ENCODE measurements around the gene OSTF1. TPM values are rescaled to one million over a fixed set of nuclear protein-coding genes. Genes with fewer than 3 reads are reported as not detected.

OSTF1 gene
- total and polyA plus RNA-seq, 2 experiments from 2014 or later = 34.9 to 70.9 TPM

GRCh38 chr9:75186767-75187380 is 98.6 kb downstream of the OSTF1 start:
- H3K9ac ChIP-seq = no peak overlapping the region
- H3K4me3 ChIP-seq = no peak overlapping the region
- no peak overlapping the region for H3K27ac ChIP-seq
- in situ Hi-C loops (cut with MboI) = no loop called here
- peaks cover 10% of the 10 kb centered on the region; the same call in 1 of the 2 replicates for H3K4me1 ChIP-seq (ENCODE audit: insufficient read depth)
- TF ChIP-seq EZH2 (IDR thresholded peaks at IDR 0.05; ENCODE audit: insufficient read depth, poor library complexity, severe bottlenecking) (no peak), EZH2phosphoT487 (IDR thresholded peaks at IDR 0.05; ENCODE audit: insufficient read depth, low read depth) (no peak)
- no peak overlapping the region for H2AFZ ChIP-seq
- no peaks in the 10 kb centered on the region for H3K79me2 ChIP-seq (ENCODE audit: insufficient read depth)
- H3K4me2 ChIP-seq (ENCODE audit: unreplicated experiment) = no peak overlapping the region
- H3F3A ChIP-seq (ENCODE audit: insufficient read depth) = peaks cover 2% of the 10 kb centered on the region; the same call in 1 of the 2 replicates
- no peaks in the 10 kb centered on the region for H4K20me1 ChIP-seq (ENCODE audit: insufficient read depth)
- H3K36me3 ChIP-seq (ENCODE audit: low read depth) = no peaks in the 10 kb centered on the region
- H3K9me2 ChIP-seq (ENCODE audit: insufficient read depth) = no peaks in the 10 kb centered on the region
- no peaks in the 10 kb centered on the region for H3K27me3 ChIP-seq (replicated peaks; ENCODE audit: insufficient read depth)
- peak; percentile 44 for DNase-seq
- 15 to 16% methylated on average over 4 of the region's 4 CpGs for WGBS, 2 experiments (ENCODE audit: low coverage in 1 of 2, low lambda C conversion rate in 2 of 2, missing lambda C conversion rate in 2 of 2)
- H3K9me3 ChIP-seq (ENCODE audit: low read depth) = no peaks in the 10 kb centered on the region

DNA sequence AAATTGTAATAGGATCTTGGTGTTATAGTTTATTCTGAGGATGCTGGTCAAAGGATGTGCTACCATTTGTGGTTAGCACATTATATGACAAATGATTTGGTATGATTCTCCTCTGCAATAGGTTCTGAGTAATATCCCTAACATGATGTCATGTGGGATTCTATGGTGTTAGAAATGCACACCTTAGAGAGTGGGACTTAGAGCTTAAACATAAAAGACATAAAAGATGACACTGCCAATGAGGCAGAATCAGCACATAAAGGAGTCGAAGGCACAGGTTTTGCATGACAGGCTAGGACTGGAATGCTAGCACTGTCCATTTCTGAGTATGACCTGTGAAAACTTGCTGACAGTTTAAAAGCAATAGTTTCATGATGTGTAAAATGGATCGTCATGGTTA is 100.4 kb downstream of the OSTF1 start:
- 94 to 95% methylated on average over 2 of the region's 2 CpGs for WGBS, 2 experiments (ENCODE audit: low coverage in 1 of 2, low lambda C conversion rate in 2 of 2, missing lambda C conversion rate in 2 of 2)
- Histone ChIP-seq H3K79me2 (ENCODE audit: insufficient read depth) (no peaks in the 10 kb centered on the region), H3K4me2 (ENCODE audit: unreplicated experiment) (no peak overlapping the region), H3K36me3 (ENCODE audit: low read depth) (no peaks in the 10 kb centered on the region), H3F3A (ENCODE audit: insufficient read depth) (no peaks in the 10 kb centered on the region), H2AFZ (no peak overlapping the region), H3K9ac (no peak overlapping the region), H3K9me2 (ENCODE audit: insufficient read depth) (no peaks in the 10 kb centered on the region; the same call in 1 of the 2 replicates), H3K27ac (no peak overlapping the region), H3K4me3 (no peak overlapping the region), H3K9me3 (ENCODE audit: low read depth) (no peaks in the 10 kb centered on the region), H4K20me1 (ENCODE audit: insufficient read depth) (no peaks in the 10 kb centered on the region), H3K27me3 (replicated peaks; ENCODE audit: insufficient read depth) (no peaks in the 10 kb centered on the region), H3K4me1 (ENCODE audit: insufficient read depth) (0 out of 2 replicates have a peak, but pooled peaks cover 5% of the 10 kb centered on the region)
- in situ Hi-C loops (cut with MboI) = no loop called here
- TF ChIP-seq EZH2phosphoT487 (IDR thresholded peaks at IDR 0.05; ENCODE audit: insufficient read depth, low read depth) (no peak), EZH2 (IDR thresholded peaks at IDR 0.05; ENCODE audit: insufficient read depth, poor library complexity, severe bottlenecking) (no peak)
- peak; percentile 29 for DNase-seq

DNA sequence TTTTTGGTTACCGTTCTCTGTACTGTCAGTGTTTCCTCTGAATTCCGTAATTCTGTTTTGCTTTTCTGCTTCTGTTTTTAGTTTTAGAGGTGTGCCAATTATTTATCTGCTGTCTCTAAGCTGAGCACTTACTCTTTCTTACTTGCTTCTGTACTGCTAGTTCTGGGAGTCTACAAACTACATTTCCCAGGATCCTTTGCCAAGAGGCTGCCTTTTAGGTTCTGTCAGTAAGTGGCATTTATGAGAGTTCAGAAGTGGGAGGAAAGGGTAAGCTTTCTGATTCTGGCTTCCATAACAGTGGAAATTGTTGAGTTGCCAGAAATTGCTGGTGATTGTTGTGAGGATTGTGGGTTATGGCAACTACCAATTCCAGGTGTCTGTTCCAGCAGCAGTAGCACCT is 102.4 kb downstream of the OSTF1 start:
- no peak for TF ChIP-seq EZH2 (IDR thresholded peaks at IDR 0.05; ENCODE audit: insufficient read depth, poor library complexity, severe bottlenecking)
- no peak for TF ChIP-seq EZH2phosphoT487 (IDR thresholded peaks at IDR 0.05; ENCODE audit: insufficient read depth, low read depth)
- 93 to 94% methylated on average over 2 of the region's 2 CpGs for WGBS, 2 experiments (ENCODE audit: low coverage in 1 of 2, low lambda C conversion rate in 2 of 2, missing lambda C conversion rate in 2 of 2)
- no peaks in the 10 kb centered on the region for H3K27me3 ChIP-seq (replicated peaks; ENCODE audit: insufficient read depth)
- H3K27ac ChIP-seq = no peak overlapping the region
- no peak overlapping the region for H3K4me2 ChIP-seq (ENCODE audit: unreplicated experiment)
- no peak overlapping the region for H3K4me3 ChIP-seq
- H3K79me2 ChIP-seq (ENCODE audit: insufficient read depth) = no peaks in the 10 kb centered on the region
- no peaks in the 10 kb centered on the region for H4K20me1 ChIP-seq (ENCODE audit: insufficient read depth)
- H3K9me3 ChIP-seq (ENCODE audit: low read depth) = no peaks in the 10 kb centered on the region
- H3K4me1 ChIP-seq (ENCODE audit: insufficient read depth) = no peaks in the 10 kb centered on the region
- in situ Hi-C loops (cut with MboI) = no loop called here
- H3K9me2 ChIP-seq (ENCODE audit: insufficient read depth) = no peaks in the 10 kb centered on the region; the same call in 1 of the 2 replicates
- H2AFZ ChIP-seq = no peak overlapping the region
- no peaks in the 10 kb centered on the region for H3F3A ChIP-seq (ENCODE audit: insufficient read depth)
- no peak for DNase-seq
- no peaks in the 10 kb centered on the region for H3K36me3 ChIP-seq (ENCODE audit: low read depth)
- H3K9ac ChIP-seq = no peak overlapping the region

Small RNAs within 50 kb of the gene (small RNA-seq; reads per million reads assigned to genes)
- not detected for gene RF00019 (ENCODE audit: low read depth, low replicate concordance)

Other genes starting within 250 kb of the OSTF1 start
- not detected in 2 replicates for gene TRPM6, start 200.6 kb upstream of the OSTF1 start, total RNA-seq (2014; rRNA removed; shearing (Covaris generic))
- gene TRPM6, start 200.6 kb upstream of the OSTF1 start, polyA plus RNA-seq (2016; fragmentation: Nextera tagmentation; extraction: Ambion mirVana) = not detected in 2 replicates
- gene C9orf40, start 135.6 kb upstream of the OSTF1 start, total RNA-seq (2014; rRNA removed; shearing (Covaris generic)) = 3.4 and 6.1 TPM in 2 replicates
- 8.0 and 8.5 TPM in 2 replicates for gene C9orf40, start 135.6 kb upstream of the OSTF1 start, polyA plus RNA-seq (2016; fragmentation: Nextera tagmentation; extraction: Ambion mirVana)
- 27.5 and 60.2 TPM in 2 replicates for gene CARNMT1, start 60.2 kb upstream of the OSTF1 start, total RNA-seq (2014; rRNA removed; shearing (Covaris generic))
- 18.1 and 20.4 TPM in 2 replicates for gene CARNMT1, start 60.2 kb upstream of the OSTF1 start, polyA plus RNA-seq (2016; fragmentation: Nextera tagmentation; extraction: Ambion mirVana)
- gene NMRK1, start 359 bp upstream of the OSTF1 start, total RNA-seq (2014; rRNA removed; shearing (Covaris generic)) = 14.4 and 16.6 TPM in 2 replicates
- 25.8 and 29.2 TPM in 2 replicates for gene NMRK1, start 359 bp upstream of the OSTF1 start, polyA plus RNA-seq (2016; fragmentation: Nextera tagmentation; extraction: Ambion mirVana)

Data from GM23248 (cell line).